ENCODE data around the gene SPIRE1. TPM values are rescaled to one million over a fixed set of nuclear protein-coding genes. Genes with fewer than 3 reads are reported as not detected.

SPIRE1 gene
- total RNA-seq, 4 donors from 2014 or later = 4.7 to 49.5 (median 7.1) TPM

DNA sequence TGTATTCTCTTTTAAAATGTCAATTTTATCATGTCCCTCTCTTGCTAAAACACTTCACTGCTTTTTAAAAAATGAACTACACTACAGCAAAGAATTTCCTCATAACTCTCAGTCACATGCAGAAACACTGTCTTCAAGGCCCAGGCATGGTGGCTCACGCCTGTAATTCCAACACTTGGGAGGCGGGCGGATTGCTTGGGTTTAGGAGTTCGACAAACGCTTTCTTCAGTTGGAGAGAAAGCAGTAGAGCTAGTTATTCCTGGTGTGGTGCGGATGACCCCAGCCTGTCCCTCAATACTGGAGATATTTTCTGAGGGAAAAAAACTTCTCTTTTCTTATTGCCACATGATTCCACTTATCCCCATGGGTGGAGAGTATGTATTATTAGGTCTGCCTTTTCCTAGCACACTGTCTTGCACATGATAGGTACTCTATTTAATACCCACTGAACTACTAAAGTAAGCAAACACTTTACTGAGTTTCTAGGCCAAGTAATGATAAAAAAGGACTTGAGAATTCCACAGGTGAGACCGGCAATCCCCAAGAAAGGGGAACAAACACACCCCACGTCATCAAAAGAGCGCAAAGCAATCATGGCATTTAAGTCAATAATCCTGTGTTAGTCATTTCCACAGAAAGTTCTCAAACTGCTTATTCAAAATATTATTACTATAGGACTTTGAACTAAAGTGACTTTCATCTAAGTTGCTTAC, 77.1 kb downstream of the SPIRE1 start:
- Histone ChIP-seq H3K4me1 (no peaks in the 10 kb centered on the region), H3K9me3 (no peaks in the 10 kb centered on the region), H3K4me3 (no peak overlapping the region), H3K27me3 (no peaks in the 10 kb centered on the region), H3K36me3 (no peaks in the 10 kb centered on the region), H3K27ac (no peak overlapping the region)
- TF ChIP-seq CTCF (IDR thresholded peaks at IDR 0.05) (no peak), POLR2A (IDR thresholded peaks at IDR 0.05) (no peak)
- DNase-seq = no peak

DNA sequence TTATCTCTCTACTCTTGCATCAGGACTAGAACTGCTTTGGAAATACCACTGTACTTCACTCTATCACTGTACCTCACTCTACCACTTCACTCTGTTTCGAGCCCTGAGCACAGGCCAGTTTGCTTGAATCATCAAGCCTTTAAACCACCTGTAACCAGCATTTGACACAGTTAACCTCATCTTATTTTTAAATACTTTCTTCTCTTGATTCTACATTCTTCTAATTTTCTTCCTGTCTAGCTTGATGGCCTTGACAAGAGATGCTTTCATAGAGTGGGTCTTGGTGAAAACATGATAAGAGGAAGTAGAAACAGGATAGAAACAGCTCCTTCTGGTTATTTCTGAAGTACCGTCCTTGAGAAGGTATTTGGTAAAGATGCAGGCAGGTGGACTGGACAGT, 78.1 kb downstream of the SPIRE1 start:
- Histone ChIP-seq H3K27ac (no peak overlapping the region), H3K4me3 (no peak overlapping the region)
- TF ChIP-seq POLR2A (IDR thresholded peaks at IDR 0.05) = no peak
- no peak for TF ChIP-seq CTCF (IDR thresholded peaks at IDR 0.05)

DNA sequence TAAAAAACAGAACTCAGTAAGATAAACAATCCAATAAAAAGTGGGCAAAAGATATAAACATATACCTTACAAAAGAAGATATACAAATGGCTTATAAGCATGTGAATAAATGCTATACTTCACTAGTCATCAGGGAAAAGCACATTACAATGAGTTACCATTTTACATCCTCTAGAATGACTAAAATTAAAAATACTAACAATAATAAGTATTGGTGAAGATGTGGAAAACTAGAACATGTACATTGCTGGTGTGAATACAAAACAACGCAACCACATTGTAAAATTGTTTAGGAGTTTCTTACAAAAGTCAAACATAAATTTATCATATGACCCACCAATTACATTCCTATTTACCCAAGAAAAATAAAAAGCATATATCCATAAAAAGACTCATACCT, 80.1 kb downstream of the SPIRE1 start:
- DNase-seq = no peak

More for the DNA sequence above, 78.1 kb downstream of the SPIRE1 start:
- Histone ChIP-seq H3K27me3 (no peaks in the 10 kb centered on the region), H3K36me3 (no peaks in the 10 kb centered on the region), H3K9me3 (no peaks in the 10 kb centered on the region), H3K4me1 (no peaks in the 10 kb centered on the region)
- DNase-seq = no peak

DNA sequence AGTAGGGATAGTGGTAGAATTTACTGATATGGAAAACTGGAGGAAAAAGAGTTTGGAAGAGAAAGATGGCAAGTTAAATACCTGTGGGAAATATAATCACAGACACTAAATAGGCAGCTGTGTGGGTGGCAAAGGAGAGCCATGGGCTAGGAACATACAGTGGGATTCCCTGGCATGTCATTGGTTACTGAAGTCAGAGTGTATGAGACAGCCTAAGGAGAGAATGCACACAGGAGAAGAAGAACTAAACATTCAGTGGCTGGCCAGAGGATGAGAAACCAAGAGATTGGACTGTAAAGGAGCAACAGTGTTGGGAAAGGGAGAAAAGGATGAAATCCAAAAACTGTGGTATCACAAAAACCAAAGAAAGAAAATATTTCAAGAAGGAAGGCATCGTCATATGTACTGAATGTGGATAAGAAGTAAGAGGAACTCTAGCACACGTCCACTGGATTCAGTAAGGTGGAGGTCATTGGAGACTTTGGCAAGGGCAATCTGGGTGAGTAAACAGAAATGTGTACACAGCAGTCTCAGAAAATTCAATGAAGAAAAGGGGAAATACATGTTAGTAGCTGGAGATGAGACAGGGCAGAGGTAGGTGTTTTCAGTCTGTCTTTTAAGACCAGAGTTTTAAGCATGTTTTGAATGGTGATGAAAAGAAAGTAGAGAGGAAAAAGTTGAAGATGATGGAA, 83.3 kb downstream of the SPIRE1 start:
- H3K4me1 ChIP-seq = no peaks in the 10 kb centered on the region
- no peak overlapping the region for H3K4me3 ChIP-seq
- TF ChIP-seq POLR2A (IDR thresholded peaks at IDR 0.05) (no peak), CTCF (IDR thresholded peaks at IDR 0.05) (no peak)
- DNase-seq = no peak
- no peak overlapping the region for H3K27ac ChIP-seq
- no peaks in the 10 kb centered on the region for H3K27me3 ChIP-seq
- H3K36me3 ChIP-seq = no peaks in the 10 kb centered on the region
- no peaks in the 10 kb centered on the region for H3K9me3 ChIP-seq

More for the DNA sequence above, 80.1 kb downstream of the SPIRE1 start:
- no peaks in the 10 kb centered on the region for H3K4me1 ChIP-seq
- TF ChIP-seq CTCF (IDR thresholded peaks at IDR 0.05) (no peak), POLR2A (IDR thresholded peaks at IDR 0.05) (no peak)
- no peaks in the 10 kb centered on the region for H3K27me3 ChIP-seq
- H3K4me3 ChIP-seq = no peak overlapping the region
- H3K27ac ChIP-seq = no peak overlapping the region
- H3K36me3 ChIP-seq = no peaks in the 10 kb centered on the region
- H3K9me3 ChIP-seq = no peaks in the 10 kb centered on the region

- TF ChIP-seq CTCF (IDR thresholded peaks at IDR 0.05) (no peak), POLR2A (IDR thresholded peaks at IDR 0.05) (no peak)
- DNase-seq = no peak
These were observed 86.3 kb downstream of the SPIRE1 start for GRCh38 chr18:12571630-12572029.

More at GRCh38 chr18:12571630-12572029, 86.3 kb downstream of the SPIRE1 start:
- Histone ChIP-seq H3K4me1 (no peaks in the 10 kb centered on the region), H3K9me3 (no peaks in the 10 kb centered on the region), H3K27me3 (no peaks in the 10 kb centered on the region), H3K4me3 (no peak overlapping the region), H3K27ac (no peak overlapping the region), H3K36me3 (no peaks in the 10 kb centered on the region)

Measured in Peyer's patch (tissue), 4 donors.